ENCODE results near the gene PTGIS.
"Not testable (repeated sequence)": the region's sequence is repeated elsewhere in the genome, so short reads cannot be mapped to it uniquely, and the experiment has no call there.

PTGIS gene

DNA sequence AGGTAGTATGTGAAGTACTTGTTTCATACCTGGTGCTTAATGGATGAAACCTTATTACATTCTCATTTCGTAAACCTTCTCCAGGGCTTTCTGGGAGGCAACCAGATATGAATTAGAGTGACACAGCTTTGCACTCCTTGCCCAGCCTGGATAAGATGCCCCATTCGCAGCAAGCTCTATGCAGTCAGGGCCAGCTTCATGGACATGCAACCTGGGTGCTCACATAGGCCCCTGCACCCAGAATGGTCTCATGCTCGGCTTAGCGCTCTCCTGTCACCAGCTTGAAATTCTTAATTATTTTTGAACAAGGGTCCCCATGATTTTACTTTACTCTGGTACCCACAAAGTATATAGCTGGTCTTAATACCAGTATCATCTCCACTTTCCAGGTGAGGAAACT, 11.3 kb upstream of the PTGIS start:
- DNase-seq, result no peak

DNA sequence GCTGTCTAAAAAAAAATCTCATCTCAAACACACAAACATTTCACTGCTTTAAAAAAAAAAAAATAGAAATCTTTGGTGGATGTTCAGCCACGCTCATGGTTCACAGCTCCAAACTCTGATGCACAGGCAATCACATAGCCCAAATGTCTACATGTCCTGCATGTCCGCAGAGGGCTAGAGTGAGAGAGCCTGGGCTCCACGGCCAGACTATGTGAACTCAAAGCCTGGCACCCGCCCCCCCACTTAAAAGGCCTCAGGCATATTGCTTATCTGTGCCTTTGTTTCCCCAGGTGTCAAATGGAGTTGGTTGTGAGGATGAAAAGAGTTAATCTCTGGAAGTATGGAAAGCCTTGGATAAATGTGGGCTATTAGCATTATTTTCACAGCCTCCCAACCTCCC, 10.5 kb upstream of the PTGIS start:
- DNase-seq, result no peak

DNA sequence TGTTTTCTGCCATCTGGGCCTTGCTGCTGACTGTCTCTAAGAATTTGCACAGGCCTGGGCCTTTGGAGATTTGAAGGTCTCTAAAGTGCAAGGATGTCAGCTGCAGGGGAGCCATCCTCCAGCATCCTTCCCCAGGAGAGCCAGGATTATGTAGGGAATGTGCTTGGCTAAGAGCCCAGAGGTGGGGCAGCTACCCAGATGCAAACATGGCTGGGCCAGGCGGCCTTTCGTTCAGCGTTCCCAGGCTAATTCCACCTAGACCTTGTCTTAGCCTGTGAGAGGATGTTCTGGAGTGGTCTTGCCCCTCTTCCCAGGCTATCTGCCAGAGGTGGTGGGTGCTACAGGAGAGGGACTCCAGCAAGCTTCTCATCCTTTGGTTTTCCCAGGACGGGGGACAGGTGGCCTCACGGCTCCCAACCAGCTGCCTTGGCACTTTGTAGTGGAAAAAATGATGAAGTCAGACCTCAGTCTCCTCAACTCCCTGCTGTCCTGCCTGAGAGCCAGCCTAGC, 7.7 kb upstream of the PTGIS start:
- DNase-seq, result no peak

DNA sequence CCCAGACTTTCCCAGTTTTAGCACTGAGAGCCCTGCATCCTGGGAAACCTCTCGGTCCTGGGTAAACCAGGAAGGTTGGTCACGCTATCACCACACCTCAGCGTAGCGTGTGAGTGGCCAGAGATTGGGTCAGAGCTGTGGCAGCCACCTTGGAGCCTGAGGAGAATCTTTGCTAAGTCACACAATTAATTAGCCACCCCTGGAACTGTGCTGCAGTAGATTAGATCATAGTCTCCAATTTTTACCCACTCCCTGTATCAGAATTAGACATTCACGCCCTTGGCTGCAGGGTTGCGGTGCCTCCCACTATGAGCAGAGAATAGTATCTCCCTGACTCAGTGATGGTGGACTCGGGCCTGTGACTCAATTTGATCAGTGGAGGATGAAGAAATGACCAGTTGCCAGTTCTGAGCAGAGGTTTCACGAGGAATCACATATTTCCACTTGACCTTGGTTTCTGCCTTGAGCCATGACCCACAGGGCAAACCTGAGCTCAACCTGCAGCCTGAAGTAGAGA, 6.0 kb upstream of the PTGIS start:
- DNase-seq, result no peak

DNA sequence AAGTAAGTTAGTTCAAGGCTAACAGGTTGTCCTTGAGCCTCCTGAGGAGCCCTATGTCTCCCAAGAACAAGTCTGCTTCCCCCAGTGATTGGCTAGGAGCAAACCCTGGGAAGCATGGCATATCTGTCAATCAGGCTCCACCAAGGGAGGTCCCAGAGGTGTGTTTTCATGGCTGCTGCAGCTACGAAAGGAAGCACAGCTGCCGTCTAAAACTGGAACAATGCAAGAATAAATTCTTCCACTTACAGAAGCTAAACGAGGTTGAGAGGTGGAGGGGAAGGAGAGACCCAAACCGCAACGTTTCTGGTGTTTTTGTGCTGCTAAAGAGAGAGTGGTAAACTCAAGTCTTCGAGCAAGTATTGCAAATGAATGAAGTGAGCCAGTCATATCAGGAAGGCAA, 4.9 kb upstream of the PTGIS start:
- DNase-seq, result no peak

DNA sequence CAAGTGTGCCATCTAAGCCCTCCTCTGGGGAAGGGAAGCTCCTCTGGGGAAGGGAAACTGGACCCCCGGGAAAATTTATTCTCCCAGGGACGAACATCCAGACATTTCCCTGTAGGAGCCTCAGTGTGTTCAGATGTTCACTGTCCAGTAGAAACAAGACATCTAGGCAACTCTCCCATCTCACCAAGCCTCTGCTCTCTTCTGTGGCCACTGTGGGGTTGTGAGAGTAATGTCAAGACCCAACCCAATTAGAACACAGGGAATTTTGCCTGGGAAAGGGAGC, 3.6 kb upstream of the PTGIS start:
- no peak for DNase-seq

DNA sequence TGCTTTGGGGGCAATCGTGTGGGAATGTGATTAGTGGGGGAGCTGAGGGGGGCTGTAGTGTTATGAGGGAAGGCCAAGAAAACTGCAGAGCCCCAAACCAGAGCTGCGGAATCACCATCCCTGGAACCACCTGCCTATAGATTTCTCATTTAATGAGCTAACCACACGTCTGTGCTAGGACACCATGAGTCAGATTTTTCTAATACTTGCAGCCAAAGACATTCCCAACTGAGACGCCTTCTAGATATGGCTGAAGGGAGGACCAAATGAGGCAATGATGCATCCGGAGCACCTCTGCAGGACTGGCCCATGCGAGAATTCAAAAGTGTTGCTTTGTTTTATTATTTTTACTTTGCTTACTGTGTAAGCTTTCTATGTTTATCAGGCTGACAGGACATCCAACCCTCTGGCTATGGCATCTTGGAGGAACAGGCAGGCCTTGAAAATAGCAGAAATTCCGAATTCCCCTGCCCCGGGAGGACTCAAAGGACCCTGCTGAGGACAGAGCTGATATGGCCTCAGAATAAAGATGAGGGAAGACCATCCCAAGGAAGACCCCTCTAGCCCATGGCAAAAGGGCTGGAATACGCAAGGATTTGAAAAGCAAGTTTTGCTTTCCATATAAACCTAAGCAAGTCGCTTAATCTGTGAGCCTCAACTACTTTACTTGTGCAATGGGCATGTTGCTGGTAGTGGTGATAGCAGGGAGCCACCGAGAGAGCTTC, 3.1 kb upstream of the PTGIS start:
- DNase-seq, result no peak

DNA sequence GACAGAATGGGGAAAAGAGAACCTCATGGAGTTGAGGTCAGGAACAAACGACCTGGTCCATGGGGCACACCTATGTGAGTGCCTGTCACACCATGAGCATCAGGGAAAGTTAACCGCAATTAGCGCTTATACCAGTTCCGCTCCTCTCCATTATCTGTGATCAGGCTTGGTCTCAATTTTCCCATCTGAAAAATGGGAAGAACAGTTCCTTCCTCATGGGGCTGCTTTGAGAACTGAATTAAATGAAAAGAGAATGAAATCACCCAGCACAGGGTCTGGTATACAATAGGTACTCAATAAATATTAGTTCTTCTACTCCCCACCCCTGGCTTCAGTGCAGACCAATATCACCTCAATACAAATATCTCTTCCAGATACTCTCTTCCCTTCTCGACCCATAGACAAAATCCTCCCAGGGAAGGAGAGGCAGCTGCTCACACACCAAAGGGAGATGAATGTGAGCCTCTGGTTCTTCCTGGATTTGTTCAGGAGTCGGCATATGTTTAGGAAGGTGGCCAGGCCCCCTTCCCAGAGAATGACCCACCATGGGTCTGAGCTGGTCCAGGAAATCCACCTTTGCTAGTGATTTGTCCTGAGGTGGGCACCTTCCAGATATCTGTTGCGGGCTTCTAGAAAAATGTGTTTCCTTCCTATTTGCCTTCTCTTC, 2.4 kb upstream of the PTGIS start:
- DNase-seq, result no peak

DNA sequence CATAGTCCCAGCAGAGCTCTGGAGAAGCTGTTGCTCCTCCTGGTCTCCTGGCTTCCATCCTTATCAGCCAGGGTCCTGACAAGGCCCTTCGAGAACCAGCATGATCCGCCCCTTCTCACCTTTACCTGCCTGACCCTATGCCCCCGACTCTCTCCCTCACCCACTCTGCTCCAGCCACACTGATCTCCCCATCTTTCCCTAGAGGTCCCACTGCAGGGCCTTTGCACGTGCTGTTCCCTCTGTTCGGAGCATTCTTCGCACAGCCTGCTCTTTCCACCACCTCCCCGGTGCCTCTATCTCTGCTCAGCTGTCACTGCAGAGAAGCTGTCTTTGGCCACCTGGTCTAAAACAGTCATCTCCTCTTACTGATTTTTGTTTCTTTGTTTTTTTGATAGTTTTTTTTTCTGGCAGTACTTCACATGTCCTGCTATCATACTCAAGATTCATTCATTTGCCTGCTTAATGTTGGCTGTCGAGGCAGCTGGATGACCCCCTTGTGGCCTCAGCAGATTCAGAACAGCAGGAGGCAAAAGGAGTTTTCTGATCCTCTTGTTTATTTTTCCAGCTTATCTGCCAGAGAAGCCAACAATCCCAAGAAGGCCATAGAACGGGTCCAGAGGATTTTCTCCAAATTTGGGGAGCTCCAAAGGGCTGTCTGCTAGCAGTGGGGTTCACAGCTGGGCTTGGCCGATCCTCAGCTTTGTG, 1.6 kb upstream of the PTGIS start:
- no peak for DNase-seq

DNA sequence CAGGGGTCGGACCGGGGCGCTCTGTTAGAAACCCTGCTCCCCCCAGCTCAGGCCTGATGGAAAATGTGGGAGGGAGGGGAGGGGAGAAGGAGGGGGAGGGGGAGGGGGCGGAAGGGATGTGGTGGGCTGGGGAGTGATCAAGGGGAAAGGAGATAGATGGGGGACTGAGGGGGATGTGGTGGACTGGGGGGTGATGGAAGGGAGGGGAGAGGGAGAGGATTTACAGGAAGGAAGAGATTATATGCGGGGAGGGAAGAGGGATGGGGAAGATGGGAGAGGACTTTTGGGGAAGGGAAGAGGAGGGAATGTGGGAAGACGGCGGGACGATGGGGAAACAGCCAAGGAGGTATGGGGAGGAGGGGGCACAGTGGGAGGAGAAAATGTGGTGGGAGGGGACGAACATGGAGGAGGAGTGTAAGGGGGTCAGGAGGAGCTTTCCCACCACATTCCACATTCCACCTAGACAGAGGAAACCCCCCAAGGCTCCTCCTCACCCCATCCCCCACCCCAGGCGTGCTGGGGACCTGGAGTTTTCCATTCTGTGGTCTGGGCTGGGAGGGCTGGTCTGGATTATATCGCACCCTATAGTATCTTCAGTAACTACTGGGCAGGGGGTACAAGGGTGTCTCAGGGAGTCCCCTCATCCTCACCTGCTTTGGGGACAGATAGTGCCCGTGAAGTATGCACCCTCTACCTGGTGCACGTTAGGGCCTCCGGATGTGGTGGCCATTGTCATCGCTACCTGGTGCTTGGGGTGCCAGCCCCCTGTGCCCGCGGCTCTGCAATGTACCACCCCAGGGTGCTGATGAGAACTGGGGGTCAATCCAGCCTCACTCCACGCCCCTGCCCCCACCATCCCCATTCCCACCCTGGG, 578 bp upstream of the PTGIS start:
- no peak for DNase-seq

DNA sequence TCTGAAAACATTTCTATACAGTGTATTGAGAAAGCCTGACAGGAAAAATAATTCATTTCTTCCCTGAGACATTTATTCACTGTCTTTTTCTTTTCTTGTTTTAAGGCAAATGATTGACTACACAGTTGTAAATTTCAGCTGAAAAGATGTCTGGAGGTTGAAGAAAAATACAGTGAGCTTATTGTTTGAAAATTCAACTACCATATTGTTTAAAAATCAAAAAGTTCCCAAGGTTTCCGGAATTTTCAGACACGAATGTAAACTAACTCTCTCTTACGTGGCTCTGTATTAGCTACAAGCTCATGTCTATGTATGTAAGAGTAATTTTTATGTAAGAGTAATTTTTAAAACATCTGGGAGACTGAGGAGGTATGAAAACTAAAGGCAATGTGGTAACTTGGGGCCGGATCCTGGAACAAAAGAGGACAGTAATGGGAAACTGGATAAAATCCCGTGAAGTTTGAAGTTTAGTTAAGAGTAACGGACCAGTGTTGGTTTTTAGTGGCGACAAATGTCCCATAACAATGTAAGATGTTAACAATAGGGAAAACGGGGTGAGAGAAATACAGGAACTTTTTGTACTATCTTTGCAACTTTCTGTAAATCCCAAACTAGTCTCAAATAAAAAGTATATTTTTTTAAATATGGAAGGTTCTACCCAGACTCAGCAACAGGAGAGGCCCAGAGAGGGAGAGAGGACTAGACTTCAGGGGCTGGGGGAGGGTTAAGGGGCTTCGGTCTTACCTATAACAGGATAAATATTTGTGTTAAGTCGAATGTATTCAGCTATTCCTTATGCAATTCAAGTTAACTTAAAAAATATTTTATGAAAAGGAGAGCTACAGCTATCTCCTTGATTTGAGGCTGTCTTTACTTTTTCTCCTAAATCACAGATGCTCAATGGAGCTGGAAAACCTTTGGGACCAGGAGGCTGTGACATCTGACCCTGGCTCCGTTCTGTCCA, 1.3 kb downstream of the PTGIS start:
- no peak for DNase-seq

DNA sequence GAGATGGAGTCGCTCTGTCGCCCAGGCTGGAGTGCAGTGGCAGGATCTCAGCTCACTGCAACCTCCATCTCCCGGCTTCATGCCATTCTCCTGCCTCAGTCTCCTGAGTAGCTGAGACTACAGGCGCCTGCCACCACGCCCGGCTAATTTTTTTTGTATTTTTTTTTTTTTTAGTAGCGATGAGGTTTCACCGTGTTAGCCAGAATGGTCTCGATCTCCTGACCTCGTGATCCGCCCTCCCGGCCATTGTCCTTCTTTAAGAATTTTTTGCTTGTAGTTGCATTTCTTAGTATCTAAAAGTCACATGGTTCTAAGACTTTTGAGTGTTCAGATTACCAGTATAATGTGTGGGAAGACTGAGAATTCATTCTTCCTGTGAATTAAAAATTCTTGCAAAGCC, 2.9 kb downstream of the PTGIS start:
- not testable (repeated sequence) for DNase-seq

DNA sequence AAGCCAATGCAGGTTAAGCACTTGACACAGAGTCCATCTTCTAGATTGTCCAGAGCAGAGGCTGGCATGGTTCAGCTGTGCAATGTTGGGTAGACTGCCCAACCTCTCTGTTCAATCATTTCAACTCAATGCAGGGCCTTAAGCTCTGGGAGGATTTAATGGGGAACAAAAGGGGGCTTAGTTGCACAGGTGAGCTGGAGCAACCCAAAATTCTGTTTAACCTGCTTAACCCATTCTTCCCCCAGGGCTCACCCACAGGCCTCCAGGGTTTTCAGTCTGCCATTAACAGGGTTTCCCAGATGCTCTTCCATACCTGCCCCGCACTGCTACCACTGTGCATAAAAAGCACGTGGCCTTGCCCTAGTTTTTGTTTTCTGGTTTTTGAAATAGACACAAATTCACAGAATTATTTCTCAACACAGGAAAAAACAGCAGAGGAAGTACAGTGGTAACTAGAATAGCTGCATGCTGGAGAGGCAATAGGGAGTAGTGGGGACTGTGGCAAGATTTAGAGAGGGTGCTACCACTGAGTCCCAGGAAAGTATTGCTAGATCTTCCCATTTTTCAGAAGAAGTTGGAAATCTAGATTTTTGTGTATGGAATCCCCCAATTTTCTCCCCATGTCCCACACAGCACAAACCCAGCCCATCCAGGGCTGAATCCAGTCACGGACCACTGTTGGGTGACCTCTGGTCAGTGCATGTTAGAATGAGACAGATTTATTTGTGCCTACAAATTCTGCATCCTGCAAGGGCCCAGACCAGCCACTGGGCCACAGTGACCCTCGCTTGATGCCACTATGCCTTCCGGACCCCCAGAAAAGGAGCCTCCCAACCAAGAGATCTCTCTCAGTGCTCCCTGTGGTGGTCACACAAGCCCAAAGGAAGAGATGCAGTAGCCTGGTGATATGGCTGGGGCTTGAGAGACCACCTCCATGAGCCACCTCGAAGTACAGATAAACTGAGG, 4.6 kb downstream of the PTGIS start:
- DNase-seq, result no peak

DNA sequence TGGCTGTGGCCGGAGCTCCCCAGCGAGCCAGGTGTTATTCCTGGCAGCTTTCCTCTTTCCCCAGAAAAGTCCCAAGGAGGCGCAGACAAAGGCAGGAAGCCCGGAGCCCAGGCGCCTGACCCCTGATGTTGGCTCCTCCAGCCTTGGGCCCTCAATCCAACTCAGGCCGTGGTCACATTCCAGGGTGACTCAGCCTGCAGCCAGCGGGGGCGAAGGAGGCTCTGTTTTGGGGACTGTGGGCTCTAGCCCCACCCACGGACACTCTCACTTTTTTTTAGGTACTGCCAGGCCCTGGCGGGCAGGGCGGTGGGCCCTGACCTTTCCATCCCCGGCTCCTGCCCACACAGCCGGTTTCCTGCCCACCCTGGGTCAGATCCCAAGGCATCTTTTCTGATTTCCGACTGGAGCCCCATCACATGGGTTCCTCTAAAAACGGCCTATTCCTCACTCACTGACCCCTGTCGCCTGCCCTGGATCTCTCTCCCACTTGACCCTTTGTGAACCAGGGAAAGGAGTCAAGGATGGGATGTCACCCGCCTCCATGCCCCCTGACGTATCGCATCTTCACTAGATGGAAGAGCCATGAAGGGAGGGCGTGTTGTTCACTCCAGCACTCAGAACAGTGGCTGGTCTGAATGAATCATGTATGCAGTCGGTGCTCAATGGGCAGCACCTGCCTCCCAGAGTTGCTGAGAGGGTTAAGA, 5.5 kb downstream of the PTGIS start:
- no peak for DNase-seq

DNA sequence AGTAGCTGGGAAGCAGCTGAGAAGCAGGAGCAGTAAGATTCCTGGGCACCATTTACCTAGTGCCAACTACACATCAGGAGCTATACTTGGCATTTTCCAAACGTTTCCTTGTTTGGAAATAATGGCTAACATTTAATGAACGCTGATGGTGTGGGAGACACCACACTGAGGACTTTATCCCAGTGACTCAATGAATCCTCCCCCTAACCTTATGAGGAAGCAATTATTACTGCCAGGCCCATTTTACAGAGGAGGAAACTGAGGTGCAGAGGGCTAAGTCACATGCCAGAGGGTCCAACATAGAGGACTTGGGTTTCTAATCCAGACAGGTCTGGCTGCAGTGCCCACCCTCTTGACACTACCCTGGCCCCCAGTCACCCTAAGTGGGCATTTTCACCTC, 6.1 kb downstream of the PTGIS start:
- DNase-seq, result no peak

DNA sequence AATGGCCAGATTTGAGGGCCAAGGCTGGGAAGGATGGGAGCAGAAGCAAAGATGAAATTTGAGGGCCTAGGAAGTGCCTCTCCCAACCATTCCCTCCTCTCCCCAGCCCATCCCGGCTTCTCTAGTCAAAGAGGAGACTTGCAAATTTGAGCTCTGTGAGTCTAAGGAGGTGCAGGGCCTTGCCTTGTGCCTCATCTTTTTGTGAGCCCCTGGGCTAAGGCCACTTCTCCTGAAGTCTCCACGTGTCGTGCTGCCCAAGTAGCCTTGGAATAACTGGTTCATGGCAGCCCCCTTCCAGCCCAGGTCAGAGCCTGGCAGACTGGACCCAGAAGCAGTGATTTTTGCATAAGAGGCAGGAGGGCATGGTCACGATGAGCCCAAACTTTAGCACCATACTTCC, 6.7 kb downstream of the PTGIS start:
- no peak for DNase-seq

DNA sequence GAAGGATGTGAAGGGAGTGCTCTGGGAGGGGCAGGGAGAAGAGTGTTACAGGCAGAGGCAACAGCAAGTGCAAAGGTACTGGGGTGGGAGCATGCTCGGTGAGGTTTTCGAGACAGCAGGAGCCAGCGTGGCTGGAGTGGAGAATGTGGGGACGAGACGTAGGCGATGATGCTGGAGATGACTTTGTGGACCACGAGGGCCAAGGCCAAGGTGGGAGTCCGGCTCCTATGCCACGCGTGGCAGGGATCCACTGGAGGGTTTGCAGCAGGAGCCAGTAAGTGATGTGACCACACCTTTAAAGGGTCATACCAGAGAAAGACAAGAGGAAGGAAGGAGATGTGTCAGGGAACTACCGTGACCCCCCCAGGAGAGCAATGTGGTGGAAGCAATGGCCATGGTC, 7.3 kb downstream of the PTGIS start:
- no peak for DNase-seq

DNA sequence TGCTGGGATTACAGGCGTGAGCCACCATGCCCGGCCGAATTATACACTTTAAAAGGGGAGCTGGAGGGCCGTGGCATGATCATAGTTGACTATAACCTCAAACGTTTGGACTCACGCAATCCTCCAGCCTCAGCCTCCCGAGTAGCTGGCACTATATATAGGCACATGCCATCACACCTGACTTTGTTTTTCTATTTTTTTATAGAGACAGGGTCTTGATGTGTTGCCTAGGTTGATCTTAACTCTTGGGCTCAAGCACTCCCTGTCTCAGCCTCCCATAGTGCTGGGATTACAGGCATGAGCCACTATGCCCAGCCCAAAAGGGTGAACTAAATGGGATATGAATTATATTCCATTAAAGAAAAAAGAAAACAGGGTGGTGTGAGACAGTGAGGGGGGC, 7.8 kb downstream of the PTGIS start:
- no peak for DNase-seq

DNA sequence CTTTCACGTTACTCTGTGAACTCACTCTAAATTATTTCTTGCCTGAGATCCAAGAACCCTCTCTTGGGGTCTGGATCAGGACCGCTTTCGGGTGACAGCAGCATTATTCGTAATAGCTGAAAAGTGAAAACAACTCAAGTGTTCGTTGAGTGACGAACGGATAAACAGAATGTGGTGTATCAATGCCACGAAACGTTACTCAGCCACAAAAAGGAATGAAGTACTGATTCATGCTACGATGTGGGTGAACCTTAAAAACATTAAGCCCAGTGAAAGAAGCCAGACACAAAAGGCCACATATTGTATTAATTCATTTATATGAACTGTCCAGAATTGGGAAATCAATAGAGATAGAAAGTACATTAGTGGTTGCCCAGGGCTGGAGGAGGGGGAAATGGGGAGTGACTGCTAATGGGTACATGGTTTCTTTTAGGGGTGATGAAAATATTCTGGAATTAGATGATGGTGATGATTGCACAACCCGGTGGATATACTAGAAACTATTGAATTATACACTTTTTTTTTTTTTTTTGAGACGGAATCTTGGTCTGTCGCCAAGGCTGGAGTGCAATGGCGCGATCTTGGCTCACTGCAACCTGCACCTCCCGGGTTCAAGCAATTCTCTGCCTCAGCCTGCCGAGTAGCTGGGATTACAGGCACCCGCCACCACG, 8.4 kb downstream of the PTGIS start:
- no peak for DNase-seq
